Smooth muscle cell (in vitro differentiated cells): Measurements from ENCODE around the gene DYSF. TPM values are rescaled to one million over a fixed set of nuclear protein-coding genes. Genes with fewer than 3 reads are reported as not detected.

ENCODE experiments used
- DNase-seq: peaks from one replicate; lab custom pipeline; 2025; ENCODE audit not compliant: unreplicated experiment; lab: John Stamatoyannopoulos, UW
- H2AFZ ChIP-seq: fragments of 200-600 bp; sonication (generic); 2 replicates; pipeline ENCODE4 v1.6.0; 2016; ENCODE audit warnings: antibody characterized with exemption, low read depth, mild to moderate bottlenecking
- H3F3A ChIP-seq: fragments of 200-600 bp; sonication (generic); 2 replicates; pipeline ENCODE4 v1.6.0; 2017; ENCODE audit warnings: antibody characterized with exemption, low read depth
- H3K27ac ChIP-seq: fragments of 200-600 bp; sonication (generic); 2 replicates; pipeline ENCODE4 v1.5.1; 2016; ENCODE audit warnings: low read depth, mild to moderate bottlenecking
- H3K27me3 ChIP-seq: fragments of 200-600 bp; sonication (generic); 2 replicates; pipeline ENCODE4 v1.6.1; 2016; ENCODE audit warnings: low read depth, mild to moderate bottlenecking
- H3K36me3 ChIP-seq: fragments of 200-600 bp; sonication (generic); 2 replicates; pipeline ENCODE4 v1.5.1; 2016; ENCODE audit warnings: low read depth
- H3K4me1 ChIP-seq: fragments of 200-600 bp; sonication (generic); 2 replicates; pipeline ENCODE4 v1.5.1; 2016; ENCODE audit warnings: low read depth
- H3K4me2 ChIP-seq: fragments of 200-600 bp; sonication (generic); 2 replicates; pipeline ENCODE4 v1.6.0; 2016; ENCODE audit warnings: mild to moderate bottlenecking
- H3K4me3 ChIP-seq: fragments of 200-600 bp; sonication (generic); 2 replicates; pipeline ENCODE4 v1.5.1; 2016; ENCODE audit warnings: mild to moderate bottlenecking
- H3K79me2 ChIP-seq: fragments of 200-600 bp; sonication (generic); 2 replicates; pipeline ENCODE4 v1.6.0; 2016; ENCODE audit warnings: low read depth, mild to moderate bottlenecking
- H3K9ac ChIP-seq: fragments of 200-600 bp; sonication (generic); 2 replicates; pipeline ENCODE4 v1.6.0; 2016; ENCODE audit warnings: low read depth
- H3K9me3 ChIP-seq: fragments of 200-600 bp; sonication (generic); replicated peaks from 2 replicates; pipeline ENCODE4 v1.5.1; 2016; ENCODE audit warnings: low read depth
- H4K20me1 ChIP-seq: fragments of 200-600 bp; sonication (generic); 2 replicates; pipeline ENCODE4 v1.6.0; 2016; ENCODE audit warnings: low read depth
- WGBS: methylation state at CpG from one replicate; pipeline ENCODE4 v1.1.7; 2016; ENCODE audit warnings: low lambda C conversion rate; 5-methylcytosine and 5-hydroxymethylcytosine counted together
- polyA plus RNA-seq: library from polyadenylated mRNA; unstranded; fragments of >200 nt; fragmentation: Nextera tagmentation; extraction: Ambion mirVana; gene quantifications from 2 replicates; pipeline ENCODE4 v1.2.1, GENCODE V29; 2016
- total RNA-seq: library from RNA; depleted of rRNA; stranded (reverse); fragments of >200 nt; gene quantifications from 2 replicates; pipeline ENCODE4 v1.2.3, GENCODE V29; 2014
- TF ChIP-seq, protein P1 (sequence below): fragments of 200-600 bp; sonication (generic); IDR thresholded peaks from 2 replicates; pipeline ENCODE4 v1.5.1; 2017; ENCODE audit warnings: borderline replicate concordance, mild to moderate bottlenecking, antibody characterized with exemption; ENCODE audit not compliant: insufficient read depth, poor library complexity, severe bottlenecking

The DYSF gene
- total and polyA plus RNA-seq, 2 experiments from 2014 or later = 0.64 to 1.6 TPM

DNA sequence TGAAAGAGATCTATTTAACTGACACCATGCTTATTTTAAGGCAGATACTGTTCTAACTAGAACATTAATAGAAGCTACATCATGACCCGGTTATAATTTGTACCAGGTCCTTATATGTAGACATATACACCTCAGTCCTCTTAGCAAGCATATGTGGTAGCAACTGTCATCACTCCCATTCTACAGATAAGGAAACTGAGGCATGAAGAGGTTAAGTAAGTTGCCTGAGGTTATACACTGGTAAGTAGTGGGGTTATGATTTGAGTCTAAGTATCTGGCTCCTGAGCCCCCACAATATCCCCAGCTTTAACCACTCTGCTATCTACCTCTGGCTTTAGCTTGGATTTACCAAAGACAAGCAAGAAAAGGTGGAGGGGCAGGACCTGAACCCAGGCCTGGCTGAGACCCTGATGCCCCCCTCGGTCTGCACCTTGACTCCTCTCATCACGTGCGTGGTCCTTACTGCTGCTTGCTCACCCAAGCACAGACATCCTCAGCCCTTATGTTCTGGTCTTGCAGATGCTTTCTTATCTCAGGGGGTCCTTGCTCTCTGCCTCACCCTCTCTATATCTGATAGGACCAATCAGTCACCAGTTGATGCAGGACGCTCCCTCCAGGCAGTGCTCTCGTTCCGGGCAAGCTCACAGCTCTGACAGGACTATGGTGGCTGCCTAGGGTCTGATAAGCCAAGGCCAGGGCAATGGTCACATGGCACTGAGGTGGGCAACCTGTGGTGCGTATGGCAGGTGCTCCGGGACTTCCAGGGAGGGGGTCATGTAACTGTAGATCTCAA, 4.0 kb downstream of the DYSF start:
- 94% methylated on average over 9 of the region's 9 CpGs for WGBS
- Histone ChIP-seq H3K4me3 (no peak overlapping the region), H3K4me2 (no peak overlapping the region), H3K36me3 (no peaks in the 10 kb centered on the region), H3K4me1 (peaks cover 18% of the 10 kb centered on the region), H3K27me3 (peaks cover 29% of the 10 kb centered on the region), H2AFZ (no peak overlapping the region), H4K20me1 (no peaks in the 10 kb centered on the region), H3K79me2 (no peaks in the 10 kb centered on the region), H3K27ac (no peak overlapping the region), H3K9ac (no peak overlapping the region), H3F3A (no peaks in the 10 kb centered on the region), H3K9me3 (no peaks in the 10 kb centered on the region)
- TF ChIP-seq, protein P1, sequence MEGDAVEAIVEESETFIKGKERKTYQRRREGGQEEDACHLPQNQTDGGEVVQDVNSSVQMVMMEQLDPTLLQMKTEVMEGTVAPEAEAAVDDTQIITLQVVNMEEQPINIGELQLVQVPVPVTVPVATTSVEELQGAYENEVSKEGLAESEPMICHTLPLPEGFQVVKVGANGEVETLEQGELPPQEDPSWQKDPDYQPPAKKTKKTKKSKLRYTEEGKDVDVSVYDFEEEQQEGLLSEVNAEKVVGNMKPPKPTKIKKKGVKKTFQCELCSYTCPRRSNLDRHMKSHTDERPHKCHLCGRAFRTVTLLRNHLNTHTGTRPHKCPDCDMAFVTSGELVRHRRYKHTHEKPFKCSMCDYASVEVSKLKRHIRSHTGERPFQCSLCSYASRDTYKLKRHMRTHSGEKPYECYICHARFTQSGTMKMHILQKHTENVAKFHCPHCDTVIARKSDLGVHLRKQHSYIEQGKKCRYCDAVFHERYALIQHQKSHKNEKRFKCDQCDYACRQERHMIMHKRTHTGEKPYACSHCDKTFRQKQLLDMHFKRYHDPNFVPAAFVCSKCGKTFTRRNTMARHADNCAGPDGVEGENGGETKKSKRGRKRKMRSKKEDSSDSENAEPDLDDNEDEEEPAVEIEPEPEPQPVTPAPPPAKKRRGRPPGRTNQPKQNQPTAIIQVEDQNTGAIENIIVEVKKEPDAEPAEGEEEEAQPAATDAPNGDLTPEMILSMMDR = no peak
- no peak for DNase-seq

DNA sequence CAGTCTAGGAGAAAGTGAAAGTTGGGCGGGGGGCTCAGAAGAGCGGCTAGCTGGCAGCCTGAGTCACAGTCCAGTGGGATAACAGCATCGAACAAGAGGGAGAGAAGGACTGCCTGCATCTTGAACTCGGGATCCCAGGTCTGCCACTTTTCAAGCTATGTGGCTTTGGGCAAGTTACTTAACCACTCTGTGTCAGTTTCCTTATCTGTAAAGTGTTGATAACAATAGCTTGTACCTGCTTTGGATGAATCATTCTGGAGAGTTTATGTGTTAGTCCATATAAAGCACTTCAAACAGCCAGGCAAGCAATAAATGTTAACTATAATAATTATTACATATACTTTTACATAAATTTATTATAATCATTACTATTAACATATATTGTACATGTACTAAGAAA, 4.6 kb downstream of the DYSF start:
- no peaks in the 10 kb centered on the region for H3K9me3 ChIP-seq
- no peak overlapping the region for H3K9ac ChIP-seq
- H3K4me2 ChIP-seq = no peak overlapping the region
- TF ChIP-seq, protein P1 = no peak
- no peaks in the 10 kb centered on the region for H4K20me1 ChIP-seq
- H3K36me3 ChIP-seq = no peaks in the 10 kb centered on the region
- H3K27me3 ChIP-seq = peaks cover 24% of the 10 kb centered on the region
- no peaks in the 10 kb centered on the region for H3K79me2 ChIP-seq
- peaks cover 16% of the 10 kb centered on the region for H3K4me1 ChIP-seq
- H3F3A ChIP-seq = no peaks in the 10 kb centered on the region
- H3K27ac ChIP-seq = no peak overlapping the region
- no peak for DNase-seq
- H2AFZ ChIP-seq = no peak overlapping the region
- H3K4me3 ChIP-seq = no peak overlapping the region
- WGBS = 89% methylated on average over 4 of the region's 4 CpGs

DNA sequence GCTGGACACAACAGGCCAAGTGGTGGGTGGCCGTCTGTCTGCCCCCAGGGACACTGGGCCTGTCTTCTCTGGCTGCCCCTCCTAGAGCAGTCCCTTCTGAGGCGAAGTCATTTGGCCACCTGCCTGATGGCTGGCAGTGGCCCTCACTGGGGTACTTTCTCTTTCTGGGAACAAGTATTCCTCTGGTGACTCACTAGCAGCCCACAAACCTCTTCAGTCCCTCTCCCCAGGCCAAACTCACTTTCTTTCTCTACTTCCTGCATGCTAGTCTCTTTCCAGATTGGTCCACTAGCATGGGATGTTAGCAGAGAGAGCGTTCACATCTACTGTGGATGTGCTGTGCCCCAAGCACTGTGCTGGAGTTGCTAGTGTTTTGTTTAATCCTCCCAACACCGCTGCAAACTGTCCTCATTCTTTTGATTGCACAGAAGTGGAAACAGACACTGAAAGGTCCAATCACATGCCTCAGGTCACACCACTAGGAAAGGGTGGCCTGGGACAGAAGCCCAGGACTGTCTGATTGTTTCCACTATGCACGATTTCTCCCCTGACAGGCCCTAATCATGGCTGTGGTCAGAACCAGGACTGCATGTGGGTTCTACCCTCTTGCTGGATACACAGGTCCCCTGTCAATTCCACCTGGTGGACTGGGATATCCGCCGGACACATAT, 5.2 kb downstream of the DYSF start:
- Histone ChIP-seq H3K4me1 (peaks cover 12% of the 10 kb centered on the region), H3K27me3 (peaks cover 24% of the 10 kb centered on the region), H3K9ac (no peak overlapping the region), H3K27ac (no peak overlapping the region), H3K4me3 (no peak overlapping the region), H2AFZ (no peak overlapping the region), H3K9me3 (no peaks in the 10 kb centered on the region), H4K20me1 (no peaks in the 10 kb centered on the region), H3K36me3 (no peaks in the 10 kb centered on the region), H3K79me2 (no peaks in the 10 kb centered on the region), H3F3A (no peaks in the 10 kb centered on the region), H3K4me2 (no peak overlapping the region)
- 93% methylated on average over 7 of the region's 7 CpGs for WGBS
- no peak for DNase-seq
- TF ChIP-seq, protein P1 = no peak

DNA sequence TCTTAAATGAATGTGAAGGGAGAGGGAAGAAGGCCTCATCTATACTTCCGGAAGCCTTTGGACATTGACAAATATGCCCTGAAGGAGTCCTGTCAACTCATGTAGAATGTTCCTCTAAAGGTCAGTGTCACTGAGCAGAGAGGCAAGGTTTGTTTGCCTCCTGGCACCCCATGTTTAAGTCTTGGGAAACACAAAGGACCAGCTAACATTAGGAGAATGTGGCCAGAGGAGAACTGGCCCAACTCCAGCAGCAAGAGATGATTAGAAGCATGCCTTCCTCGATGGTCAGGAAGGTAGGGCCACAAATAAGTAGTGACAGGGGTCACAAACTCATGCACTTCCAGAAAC, 5.7 kb downstream of the DYSF start:
- no peak overlapping the region for H3K4me3 ChIP-seq
- no peaks in the 10 kb centered on the region for H3K9me3 ChIP-seq
- TF ChIP-seq, protein P1 = no peak
- H3K27ac ChIP-seq = no peak overlapping the region
- H3K4me2 ChIP-seq = no peak overlapping the region
- 95% methylated on average over 2 of the region's 2 CpGs for WGBS
- H3K4me1 ChIP-seq = peaks cover 7% of the 10 kb centered on the region
- H3K79me2 ChIP-seq = no peaks in the 10 kb centered on the region
- H4K20me1 ChIP-seq = no peaks in the 10 kb centered on the region
- H3K36me3 ChIP-seq = no peaks in the 10 kb centered on the region
- no peak for DNase-seq
- no peak overlapping the region for H3K9ac ChIP-seq
- no peaks in the 10 kb centered on the region for H3F3A ChIP-seq
- peaks cover 24% of the 10 kb centered on the region for H3K27me3 ChIP-seq
- no peak overlapping the region for H2AFZ ChIP-seq
